Measurements from ENCODE around the gene PCDHGA6. TPM values are rescaled to one million over a fixed set of nuclear protein-coding genes. Genes with fewer than 3 reads are reported as not detected.

Gene PCDHGA6
- total RNA-seq: 1 to 10 TPM in 1 of 2 donors, under 1 TPM in 1; 1.00 to 2.1 TPM

DNA sequence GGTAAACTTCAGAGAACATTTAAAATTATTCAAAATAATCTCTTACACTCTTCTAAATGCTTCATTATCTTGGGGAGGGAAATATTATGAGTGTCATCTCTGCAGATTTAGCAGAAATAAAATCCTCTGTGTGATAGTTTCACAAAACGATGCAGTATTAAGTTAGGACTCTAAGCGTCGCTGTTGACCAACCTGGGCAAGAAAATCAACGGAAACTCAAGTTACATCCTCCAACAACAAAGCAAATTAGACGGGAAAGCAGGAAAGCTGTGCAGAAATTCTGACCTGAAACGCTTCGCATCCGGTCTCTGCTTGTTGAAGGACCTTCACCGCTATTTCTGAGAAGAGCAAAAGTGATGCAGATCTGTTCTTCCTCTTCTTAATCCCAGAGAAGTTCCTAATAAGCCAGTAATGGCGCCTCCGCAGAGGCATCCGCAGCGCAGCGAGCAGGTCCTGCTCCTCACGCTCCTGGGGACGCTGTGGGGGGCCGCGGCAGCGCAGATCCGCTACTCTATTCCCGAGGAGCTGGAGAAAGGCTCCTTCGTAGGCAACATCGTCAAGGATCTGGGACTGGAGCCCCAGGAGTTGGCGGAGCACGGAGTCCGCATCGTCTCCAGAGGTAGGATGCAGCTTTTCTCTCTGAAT, at the start of gene PCDHGA6:
PCDHGA6 (plus strand) TSS at position 219 of the 645 bp plus-strand sequence; CDS start at position 412, 193 bp downstream.

DNA sequence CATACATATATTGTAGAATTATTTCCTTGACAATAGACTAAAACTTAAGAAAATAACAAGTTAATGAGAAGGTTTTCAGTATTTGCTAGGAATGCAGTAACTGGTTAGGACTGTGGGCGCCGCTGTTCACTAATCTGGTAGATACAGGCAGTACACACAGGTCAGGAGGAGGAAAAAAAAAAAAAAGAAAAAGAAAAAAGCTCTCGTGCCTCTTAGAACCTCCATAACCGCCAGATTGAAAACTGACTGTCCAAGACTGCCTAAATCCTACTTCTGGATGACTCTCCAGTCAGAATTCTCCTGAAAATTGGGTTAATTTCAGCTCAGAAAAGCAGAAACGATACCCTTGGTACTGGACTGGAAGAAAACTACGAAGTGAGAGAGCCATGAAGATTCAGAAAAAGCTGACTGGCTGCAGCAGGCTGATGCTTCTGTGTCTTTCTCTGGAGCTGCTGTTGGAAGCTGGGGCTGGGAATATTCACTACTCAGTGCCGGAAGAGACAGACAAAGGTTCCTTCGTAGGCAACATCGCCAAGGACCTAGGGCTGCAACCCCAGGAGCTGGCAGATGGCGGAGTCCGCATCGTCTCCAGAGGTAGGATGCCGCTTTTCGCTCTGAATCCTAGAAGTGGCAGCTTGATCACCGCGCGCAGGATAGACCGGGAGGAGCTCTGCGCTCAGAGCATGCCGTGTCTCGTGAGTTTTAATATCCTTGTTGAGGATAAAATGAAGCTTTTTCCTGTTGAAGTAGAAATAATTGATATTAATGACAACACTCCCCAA, 43.2 kb upstream of the PCDHGA6 start, which contains the start of gene PCDHGA1:
PCDHGA1 (plus strand) TSS at position 216 of the 782 bp plus-strand sequence.

DNA sequence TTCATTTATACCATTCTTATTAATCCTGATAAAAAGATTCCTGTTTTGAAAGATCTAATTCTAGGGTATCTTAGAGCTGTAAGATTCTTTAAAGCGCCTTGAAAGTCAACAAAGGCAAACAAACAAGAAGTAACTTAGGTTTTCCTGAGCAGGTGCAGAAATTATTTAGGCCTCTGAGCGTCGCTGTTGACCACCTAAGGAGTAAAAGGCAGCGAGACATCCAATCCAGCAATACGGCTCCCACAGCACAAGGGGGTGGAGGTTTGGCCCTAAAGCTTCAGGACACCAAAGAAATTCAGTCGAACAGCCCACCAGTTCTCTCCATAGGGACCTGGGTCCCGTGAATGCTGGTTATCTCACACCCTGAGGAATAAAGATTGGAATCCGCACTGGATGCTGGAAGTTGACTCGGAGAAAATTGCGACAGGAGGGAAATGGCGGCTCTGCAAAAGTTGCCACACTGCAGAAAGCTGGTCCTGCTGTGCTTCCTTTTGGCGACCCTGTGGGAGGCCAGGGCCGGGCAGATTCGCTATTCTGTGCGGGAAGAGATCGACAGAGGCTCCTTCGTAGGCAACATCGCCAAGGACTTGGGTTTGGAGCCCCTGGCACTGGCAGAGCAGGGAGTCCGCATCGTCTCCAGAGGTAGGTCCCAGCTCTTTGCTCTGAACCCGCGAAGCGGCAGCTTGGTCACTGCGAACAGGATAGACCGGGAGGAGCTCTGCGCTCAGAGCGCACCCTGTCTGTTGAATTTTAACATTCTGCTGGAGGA, 35.0 kb upstream of the PCDHGA6 start, which contains the start of gene PCDHGA2:
PCDHGA2 (plus strand) TSS at position 223 of the 769 bp plus-strand sequence.

DNA sequence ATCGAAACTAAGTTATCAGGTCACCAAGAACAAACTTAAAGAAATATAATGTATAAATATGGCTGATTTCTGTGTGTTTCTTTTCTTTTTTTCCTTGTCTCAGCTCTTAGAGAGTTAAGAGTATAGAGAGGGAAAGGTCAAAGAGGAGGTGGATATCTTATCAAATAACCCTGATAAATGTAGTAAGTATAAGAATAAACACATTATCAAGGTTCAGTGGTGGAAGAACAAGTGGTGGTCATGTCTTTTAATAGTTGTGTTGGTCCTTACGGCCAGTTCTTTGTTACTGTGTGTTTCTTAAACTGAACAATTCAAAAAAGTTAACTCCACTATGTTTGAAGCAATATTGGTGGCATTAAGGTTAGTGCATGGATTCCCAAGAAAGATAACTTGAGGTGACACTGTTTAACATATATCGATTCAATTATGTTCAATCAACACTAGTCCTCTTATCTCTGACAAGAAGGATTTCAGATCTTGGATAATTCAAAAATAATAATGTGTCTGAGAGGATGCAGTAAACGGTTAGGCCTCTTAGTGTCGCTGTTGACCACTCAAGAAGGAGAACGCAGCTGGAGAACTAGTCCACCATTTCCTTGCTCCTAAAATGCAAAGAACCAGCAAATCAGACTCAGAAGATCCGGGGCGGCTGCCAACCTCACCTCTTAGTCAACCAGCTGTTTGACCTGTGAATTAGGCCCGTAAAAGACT, 30.3 kb upstream of the PCDHGA6 start, which contains the start of gene PCDHGA3:
PCDHGA3 (plus strand) TSS at position 588 of the 711 bp plus-strand sequence. CDS start 205 bp downstream, outside the sequence.

DNA sequence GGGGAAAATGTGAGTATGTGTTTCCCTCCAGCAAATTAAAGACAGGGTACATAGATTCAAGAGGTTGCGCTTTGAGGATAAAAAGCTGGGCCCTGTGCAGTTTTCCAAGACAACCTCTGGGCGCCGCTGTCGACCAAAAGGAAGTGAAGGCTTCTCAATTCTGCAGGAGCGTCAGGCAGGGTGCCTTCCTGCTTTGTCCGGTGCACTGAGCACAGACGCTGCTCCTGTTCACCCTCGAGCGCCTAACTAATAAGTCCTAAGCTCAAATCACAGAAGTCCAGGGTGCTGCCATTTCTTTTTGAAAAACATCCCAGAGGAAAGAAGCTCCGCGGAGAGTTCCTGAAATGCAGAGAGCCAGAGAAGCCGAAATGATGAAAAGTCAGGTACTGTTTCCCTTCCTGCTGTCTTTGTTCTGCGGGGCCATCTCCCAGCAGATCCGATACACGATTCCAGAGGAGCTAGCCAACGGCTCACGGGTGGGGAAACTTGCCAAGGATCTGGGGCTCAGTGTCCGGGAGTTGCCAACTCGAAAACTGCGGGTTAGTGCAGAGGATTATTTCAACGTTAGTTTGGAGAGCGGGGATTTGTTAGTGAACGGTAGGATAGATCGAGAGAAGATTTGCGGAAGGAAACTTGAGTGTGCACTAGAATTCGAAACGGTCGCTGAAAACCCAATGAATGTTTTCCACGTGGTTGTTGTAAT, 23.6 kb upstream of the PCDHGA6 start, which contains the start of gene PCDHGB1:
PCDHGB1 (plus strand) TSS at position 183 of the 703 bp plus-strand sequence; CDS start at position 345, 162 bp downstream.

DNA sequence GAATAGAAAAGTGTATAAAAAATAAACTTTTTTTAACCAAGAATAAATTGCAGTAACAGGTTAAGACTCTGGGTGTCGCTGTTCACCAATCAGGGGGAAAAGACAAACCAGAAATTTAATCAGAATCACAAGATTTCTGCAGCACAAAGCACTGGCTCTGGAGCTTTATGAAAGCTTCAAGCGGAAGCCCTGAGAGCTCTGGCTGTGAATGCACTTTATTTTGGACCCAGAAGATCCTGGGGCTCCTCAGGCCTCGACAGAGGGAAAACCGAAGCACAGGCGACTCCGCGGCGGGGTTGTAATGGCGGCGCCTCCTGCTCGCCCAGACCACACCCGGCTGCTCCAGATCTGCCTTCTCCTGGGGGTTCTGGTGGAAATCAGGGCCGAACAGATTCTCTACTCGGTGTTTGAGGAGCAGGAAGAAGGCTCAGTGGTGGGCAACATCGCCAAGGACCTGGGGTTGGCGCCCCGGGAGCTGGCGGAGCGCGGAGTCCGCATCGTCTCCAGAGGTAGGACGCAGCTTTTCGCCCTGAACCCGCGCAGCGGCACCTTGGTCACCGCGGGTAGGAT, 18.7 kb upstream of the PCDHGA6 start, which contains the start of gene PCDHGA4:
PCDHGA4 (plus strand) TSS at position 122 of the 570 bp plus-strand sequence; CDS start at position 209, 87 bp downstream.

DNA sequence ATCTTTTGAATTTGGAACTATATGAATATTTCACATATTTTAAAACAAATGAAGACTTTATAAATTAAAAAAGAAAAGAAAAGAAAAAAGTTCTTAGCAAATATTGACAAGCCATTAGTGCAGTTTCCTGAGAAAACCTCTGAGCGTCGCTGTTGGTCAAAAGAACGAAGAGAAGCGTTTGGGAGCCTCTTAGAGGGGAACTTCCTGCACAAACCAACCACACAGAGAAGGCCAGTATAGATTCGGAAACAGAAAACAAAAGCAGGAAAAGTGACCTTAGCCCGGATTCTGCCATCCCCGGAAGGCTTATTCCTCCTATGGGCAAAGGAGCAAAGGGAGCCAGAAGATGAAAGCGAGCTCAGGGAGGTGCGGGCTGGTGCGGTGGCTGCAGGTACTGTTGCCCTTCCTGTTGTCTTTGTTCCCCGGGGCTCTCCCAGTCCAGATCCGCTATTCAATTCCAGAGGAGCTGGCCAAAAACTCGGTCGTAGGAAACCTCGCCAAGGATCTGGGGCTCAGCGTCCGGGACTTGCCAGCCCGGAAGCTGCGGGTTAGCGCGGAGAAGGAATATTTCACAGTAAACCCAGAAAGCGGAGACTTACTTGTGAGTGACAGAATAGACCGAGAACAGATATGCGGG, 13.8 kb upstream of the PCDHGA6 start, which contains the start of gene PCDHGB2:
PCDHGB2 (plus strand) TSS at position 205 of the 637 bp plus-strand sequence; CDS start at position 347, 142 bp downstream.

DNA sequence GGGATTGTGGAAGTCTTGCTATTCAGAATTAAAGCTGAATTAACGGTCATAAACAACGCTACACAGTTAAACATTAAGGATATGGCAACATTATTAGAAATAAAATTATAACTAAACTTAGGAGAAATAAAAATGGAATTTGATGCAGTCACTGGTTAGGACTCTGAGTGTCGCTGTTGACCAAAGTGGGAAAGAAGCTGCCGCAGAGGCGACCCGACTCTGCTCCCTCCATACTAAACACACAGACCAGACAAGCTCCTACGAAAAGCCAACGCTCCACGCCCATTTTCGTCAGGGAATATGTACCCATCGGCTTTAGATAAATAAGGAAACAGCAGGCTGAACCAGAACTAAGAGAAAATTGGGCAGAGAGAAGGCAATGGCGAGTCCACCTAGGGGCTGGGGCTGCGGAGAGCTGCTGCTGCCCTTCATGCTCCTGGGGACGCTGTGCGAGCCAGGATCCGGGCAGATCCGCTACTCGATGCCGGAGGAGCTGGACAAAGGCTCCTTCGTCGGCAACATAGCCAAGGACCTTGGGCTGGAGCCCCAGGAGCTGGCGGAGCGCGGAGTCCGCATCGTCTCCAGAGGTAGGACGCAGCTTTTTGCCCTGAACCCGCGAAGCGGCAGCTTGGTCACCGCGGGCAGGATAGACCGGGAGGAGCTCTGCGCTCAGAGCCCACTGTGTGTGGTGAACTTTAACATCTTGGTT, 9.6 kb upstream of the PCDHGA6 start, which contains the start of gene PCDHGA5:
PCDHGA5 (plus strand) TSS at position 211 of the 709 bp plus-strand sequence; CDS start at position 380, 169 bp downstream.

DNA sequence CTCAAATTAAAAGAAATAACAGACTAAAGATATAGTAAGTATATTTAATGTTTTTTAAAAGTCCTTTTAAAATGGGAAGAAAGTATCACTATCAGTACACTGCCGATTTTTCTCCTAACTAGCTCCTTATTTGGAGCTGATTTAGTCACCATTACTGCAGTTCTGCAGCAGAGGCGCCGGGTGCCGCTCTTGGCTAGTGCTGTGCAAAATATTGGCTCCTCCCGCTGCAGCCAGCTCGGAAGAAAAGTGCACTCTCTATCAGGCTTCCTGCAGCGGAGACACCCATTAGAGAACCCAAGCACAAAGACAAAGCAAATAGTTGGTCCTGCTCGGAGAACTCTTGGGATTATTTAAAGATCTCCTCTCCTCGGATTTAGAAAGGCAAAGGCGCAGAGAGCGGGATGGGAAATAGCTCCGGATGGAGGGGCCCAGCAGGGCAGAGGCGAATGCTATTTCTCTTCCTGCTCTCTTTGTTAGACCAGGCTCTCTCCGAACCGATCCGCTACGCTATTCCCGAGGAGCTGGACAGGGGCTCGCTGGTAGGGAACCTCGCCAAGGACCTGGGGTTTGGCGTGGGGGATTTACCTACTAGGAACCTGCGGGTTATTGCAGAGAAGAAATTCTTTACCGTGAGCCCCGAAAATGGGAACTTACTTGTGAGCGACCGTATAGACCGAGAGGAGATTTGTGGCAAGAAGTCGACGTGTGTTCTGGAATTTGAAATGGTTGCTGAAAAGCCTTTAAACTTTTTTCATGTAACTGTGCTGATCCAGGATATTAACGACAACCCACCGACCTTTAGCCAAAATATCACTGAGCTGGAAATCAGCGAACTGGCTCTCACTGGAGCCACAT, 3.5 kb upstream of the PCDHGA6 start, which contains the start of gene PCDHGB3:
PCDHGB3 (plus strand) TSS at position 249 of the 855 bp plus-strand sequence; CDS start at position 402, 153 bp downstream.

DNA sequence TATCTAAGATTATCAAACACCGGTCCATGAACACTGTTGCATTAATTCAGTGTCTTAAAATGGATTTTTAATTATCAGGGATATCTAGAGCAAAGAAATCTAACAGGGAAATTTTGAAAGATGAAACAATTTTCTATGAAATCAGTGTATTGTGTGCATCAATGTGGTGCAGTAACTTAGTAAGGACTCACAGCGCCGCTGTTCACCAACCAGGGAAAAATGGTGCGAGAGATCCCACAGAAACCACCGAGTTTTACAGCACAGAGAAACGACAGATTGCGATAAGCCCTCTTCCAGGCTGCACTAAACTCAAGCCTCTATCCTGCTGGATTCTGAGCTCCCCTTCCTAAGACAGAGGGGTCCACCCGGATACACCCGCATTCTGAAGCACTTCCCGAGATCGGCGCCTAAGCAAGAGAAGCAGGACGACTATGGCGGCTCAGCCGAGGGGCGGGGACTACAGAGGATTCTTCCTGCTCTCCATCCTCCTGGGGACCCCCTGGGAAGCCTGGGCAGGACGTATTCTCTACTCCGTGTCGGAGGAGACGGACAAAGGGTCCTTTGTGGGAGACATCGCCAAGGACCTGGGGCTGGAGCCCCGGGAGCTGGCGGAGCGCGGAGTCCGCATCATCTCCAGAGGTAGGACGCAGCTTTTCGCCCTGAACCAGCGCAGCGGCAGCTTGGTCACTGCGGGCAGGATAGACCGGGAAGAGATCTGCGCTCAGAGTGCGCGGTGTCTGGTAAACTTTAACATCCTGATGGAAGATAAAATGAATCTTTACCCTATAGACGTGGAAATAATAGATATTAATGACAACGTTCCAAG, 9.0 kb downstream of the PCDHGA6 start, which contains the start of gene PCDHGA7:
PCDHGA7 (plus strand) TSS at position 274 of the 826 bp plus-strand sequence; CDS start at position 432, 158 bp downstream.

DNA sequence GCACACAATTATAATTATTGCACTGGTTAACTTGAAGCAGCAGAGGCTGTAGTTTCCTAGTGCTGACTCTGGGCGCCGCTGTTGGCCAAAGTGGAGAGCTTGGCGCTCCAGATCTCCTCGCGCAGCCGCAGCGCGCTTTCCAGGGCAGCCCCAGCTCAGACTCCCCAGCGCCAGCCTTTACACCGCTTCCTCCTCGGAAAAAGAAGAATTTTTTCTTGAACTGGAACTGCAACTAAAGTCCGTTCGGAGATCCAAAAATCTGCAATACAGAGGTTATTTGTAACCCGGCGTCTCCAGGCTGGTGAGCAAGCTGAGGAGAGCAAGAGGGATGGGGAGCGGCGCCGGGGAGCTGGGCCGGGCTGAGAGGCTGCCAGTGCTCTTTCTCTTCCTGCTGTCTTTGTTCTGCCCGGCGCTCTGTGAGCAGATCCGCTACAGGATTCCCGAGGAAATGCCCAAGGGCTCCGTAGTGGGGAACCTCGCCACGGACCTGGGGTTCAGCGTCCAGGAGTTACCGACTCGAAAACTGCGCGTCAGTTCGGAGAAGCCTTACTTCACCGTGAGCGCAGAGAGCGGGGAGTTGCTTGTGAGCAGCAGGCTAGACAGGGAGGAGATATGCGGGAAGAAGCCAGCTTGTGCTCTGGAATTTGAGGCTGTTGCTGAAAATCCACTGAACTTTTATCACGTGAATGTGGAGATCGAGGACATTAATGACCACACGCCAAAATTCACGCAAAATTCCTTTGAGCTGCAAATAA, 14.0 kb downstream of the PCDHGA6 start, which contains the start of gene PCDHGB4:
PCDHGB4 (plus strand) TSS at position 142 of the 755 bp plus-strand sequence; CDS start at position 329, 187 bp downstream.

DNA sequence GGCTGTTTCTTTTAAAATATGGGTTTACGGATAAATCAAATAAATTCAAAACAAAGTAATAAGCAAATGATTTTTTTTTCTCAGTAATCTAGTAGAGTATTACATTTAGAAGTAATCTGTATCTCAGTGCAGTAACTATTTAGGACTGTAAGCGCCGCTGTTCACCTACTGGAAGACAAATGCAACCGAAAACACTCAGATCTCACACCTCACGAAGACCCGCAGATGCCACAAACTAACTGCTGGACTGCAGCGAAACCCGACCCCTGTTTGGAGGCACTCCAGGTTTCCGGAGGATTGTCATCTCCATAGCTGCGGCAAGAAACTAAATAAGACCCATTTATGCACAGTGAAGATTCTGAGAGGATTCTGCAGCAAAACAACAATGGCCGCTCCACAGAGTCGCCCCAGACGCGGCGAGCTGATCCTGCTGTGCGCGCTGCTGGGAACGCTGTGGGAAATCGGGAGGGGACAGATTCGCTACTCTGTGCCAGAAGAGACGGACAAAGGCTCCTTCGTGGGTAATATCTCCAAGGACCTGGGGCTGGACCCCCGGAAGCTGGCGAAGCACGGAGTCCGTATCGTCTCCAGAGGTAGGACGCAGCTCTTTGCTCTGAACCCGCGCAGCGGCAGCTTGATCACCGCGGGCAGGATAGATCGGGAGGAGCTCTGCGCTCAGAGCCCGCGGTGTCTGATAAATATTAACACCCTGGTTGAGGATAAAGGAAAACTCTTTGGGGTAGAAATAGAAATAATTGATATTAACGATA, 18.9 kb downstream of the PCDHGA6 start, which contains the start of gene PCDHGA8:
PCDHGA8 (plus strand) TSS at position 205 of the 770 bp plus-strand sequence; CDS start at position 386, 181 bp downstream.

DNA sequence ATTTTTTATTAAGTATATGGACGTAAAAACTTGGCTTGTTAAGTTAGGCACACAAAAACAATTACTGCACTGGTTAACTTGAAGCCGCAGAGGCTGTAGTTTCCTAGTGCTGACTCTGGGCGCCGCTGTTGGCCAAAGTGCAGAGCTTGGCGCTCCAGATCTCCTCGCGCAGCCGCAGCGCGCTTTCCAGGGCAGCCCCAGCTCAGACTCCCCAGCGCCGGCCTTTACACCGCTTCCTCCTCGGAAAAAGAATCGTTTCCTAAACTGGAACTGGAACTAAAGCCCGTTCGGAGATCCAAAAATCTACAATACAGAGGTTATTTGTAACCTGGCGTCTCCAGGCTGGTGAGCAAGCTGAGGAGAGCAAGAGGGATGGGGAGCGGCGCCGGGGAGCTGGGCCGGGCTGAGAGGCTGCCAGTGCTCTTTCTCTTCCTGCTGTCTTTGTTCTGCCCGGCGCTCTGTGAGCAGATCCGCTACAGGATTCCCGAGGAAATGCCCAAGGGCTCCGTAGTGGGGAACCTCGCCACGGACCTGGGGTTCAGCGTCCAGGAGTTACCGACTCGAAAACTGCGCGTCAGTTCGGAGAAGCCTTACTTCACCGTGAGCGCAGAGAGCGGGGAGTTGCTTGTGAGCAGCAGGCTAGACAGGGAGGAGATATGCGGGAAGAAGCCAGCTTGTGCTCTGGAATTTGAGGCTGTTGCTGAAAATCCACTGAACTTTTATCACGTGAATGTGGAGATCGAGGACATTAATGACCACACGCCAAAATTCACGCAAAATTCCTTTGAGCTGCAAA, 24.3 kb downstream of the PCDHGA6 start, which contains the start of gene PCDHGB5:
PCDHGB5 (plus strand) TSS at position 192 of the 796 bp plus-strand sequence; CDS start at position 373, 181 bp downstream.

All from melanocyte of skin (primary cell).